Nucleus accumbens (tissue), 56 donors: ENCODE results near the gene QSOX1.
A peak's percentile ranks its signal among the peaks of the same experiment; 100 is the strongest.

Experiments used
- DNase-seq, 56 donors: peaks; one replicate each; lab custom pipeline; 2025; lab: John Stamatoyannopoulos, UW

QSOX1 gene

DNA sequence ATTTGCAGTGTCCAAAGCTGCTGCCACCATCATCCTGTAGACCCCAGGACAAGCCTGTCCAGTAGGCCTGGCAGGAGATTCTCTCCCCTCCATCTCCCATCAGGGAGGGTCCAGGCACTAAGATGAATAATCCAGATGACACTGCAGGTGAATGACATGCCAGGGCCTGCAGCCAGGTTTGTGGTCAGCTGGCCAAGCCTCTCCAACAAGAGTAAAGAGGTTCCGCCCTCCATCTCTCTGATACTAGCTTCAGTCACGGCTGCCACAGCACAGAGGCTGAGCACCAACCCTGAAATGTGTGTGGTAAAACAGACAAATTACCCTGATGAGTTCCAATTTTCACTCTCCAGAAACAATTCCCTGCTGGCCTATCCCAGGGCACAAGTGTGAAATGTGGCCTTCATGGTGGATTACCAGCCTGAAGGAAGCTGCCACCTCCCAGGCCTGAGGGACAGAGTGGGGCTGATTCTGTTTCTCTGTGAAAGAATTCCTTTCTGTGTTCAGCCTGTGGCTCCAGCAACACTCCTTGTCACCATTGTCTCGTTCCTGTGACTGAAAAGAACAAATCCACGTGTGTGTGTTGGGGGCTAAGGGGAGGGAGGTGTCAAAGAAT is 55.4 kb downstream of the QSOX1 start:
- no peak for DNase-seq

DNA sequence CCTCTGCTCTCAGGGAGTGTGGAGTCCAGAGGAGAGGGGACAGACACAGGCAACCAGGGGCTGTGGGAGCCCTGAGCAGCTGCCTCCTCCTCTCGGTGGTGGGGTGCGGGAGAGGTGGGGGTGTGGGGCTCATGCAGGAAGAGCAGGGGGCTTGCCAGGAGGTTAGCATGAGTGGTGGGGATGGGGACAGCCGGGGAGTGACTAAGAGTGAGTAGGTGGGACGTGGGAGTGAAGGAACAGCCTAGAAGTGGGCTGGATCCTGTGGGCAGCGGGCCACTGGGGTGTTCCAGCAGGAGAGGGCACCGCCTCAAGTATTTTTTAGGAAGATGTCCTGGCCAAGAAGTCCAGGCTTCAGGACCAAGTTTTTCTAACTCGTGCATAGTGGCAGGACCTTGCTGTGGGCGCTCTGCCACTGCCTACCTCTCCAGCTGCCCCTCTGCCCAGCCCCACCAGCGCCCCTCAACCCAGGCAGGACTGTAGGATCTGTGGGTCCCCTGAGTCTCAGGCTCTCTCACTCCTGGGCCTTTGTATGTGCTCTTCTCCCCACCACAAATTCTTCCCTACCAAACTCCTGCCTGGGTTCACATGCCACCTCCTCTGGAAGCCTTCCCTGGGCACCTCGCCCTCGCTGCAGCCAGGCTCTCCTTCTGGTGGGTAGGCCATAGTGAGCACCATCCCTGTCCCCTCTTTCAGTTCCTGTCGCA is 56.6 kb downstream of the QSOX1 start:
- no peak for DNase-seq

DNA sequence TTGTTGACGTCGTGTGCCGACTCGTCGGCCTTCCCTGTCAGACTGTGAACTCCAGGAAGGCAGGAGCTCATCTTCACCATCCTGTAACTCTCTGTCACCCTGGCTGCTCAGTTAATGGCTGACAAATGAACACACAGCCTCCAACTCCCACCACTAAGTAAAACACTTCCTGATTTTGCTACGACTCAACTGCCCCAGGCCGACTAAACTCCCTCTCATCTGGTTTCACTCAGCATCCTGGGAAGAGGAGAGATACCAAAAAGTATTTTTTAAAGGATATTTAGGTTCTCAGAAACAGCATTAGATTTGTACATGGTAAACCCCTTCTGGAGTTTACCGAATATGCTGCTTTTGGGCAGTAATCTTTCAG is 57.2 kb downstream of the QSOX1 start:
- DNase-seq, result no peak

DNA sequence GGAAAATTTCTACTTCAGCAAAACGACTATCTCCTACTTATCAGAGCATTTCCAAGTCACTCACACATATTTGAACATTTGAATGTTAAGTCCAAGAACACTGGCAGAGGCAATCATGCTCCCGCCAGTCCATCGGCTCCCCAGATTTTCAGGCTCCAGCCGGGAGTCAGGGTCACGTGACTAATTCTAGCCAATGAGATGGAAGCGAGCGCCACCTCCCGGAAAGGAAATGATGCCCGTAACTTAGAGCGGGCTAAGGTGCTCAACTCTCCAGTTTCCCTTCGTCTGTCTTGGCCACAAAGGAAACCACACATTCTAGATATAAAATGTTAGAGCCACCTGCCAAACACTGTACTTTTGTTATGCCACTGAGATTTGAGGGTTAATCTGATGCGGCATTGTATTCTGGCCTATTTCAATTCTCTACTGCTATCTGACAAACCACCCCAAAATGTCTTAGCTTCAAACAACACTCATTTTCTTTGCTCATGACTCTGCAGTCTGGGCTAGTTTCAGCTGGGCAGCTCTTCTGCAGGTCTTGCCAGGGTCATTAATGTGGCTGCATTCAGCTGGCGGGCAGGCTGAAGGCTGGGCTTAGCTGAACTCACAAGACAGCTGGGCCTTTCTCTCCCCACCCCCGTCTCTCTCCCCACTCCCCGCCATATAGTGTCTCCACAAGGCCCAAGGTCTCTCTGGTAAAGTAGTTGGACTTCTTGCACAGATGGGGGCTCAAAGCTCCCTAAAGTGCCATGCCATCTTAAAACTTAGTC is 58.9 kb downstream of the QSOX1 start:
- DNase-seq, result peak in 17 of 56 donors; percentile 4 to 44 (median 15)

DNA sequence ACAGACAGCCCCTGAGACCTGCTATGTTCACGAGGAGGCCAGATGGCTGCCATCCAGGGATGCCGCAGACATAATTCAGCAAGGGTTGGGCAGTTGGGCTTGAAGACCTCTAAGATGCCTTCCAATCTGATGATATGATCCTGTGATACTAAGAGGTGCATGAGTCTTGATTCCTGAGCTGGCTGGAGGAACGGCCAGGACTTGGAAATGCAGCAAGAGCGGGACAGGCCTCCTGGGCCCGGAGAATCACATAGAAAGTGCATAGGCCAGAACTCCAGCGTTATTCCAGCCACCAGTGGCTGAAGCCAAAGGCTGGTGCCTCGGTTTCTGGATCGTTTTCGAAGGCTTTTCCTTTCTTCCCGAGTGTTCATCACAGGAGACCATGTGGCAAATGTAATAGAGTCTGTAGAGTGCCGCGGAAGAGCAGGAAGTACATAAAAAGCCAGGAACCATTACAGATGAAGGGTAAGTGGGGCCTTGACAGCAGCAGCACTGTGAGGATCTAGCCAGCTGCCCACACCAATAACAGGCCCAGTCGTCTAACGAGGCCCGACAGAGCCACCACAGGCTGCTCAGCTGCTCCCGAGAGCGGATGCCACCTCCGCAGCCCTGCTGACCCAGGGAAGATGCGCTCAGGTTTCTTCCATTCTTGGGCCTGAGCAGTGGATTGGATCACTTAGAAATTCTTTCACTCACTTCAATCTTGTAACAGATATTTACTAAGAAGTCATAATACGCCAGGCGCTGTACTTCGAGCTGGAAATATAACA is 61.4 kb downstream of the QSOX1 start:
- no peak for DNase-seq

DNA sequence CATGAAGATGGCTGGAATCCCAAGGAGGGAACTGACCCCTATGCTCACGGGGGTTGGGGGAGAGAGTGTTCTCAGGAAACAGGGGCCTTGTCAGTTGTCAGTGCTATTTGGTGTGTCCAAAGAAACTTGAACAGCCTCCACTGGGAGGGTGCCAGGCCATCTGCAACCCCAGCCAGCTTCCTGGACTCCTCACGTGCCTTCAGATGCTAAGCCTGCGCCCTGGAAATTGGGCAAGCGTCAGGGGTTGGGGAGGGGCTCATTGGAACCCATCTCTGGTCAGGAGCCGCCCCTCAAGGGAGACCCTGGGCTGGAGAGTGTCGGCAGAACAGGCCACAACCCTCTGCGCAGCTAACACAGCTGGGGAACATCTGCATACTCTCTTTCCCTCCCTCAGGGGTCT is 62.3 kb downstream of the QSOX1 start:
- DNase-seq, result no peak

DNA sequence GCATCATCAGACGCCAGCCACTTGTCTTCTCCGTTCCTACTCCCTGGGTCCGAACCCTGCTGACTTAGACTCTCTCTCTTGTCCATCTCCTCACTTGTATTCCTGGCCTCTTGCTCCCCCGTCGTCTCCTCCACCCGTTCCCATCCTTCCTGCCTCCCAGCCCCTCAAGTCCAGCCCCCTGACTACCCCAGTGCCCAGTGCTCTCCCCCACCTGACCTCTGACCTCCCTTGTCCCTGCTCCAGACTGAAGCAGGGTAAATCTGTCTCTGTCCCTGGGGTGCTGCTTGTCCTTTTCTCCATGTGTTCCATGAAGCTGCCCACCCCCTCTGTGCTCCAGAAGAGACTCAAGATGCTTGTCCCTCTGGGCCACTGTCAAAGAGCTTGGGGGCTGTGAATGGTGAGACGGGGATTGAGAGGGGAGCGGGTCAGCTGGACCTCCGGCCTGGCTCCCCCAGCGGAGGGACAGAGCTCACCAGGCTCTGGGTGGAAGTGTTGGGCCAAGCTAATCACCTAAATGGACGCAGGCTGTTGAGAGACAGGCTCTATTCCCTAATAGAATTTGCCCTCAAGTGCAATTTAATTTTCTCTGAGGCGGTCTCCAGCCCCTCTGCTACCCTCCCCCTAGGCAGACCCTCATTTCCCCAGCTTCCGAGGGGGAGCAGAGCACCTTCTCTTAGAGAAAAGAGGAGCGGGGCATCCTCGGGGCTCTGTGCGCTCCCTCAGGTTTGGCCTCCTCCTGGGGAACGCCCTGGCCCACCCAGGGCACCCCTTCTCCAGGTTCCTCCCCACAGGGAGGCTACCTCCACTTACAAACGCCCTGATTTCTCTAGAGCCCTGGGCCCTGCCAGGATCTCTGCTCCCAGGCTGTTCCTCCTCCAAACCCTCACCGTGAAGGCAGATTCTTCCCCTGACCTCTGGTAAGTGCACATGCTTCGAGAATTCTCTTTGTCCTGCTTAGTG is 64.4 kb downstream of the QSOX1 start:
- no peak for DNase-seq

DNA sequence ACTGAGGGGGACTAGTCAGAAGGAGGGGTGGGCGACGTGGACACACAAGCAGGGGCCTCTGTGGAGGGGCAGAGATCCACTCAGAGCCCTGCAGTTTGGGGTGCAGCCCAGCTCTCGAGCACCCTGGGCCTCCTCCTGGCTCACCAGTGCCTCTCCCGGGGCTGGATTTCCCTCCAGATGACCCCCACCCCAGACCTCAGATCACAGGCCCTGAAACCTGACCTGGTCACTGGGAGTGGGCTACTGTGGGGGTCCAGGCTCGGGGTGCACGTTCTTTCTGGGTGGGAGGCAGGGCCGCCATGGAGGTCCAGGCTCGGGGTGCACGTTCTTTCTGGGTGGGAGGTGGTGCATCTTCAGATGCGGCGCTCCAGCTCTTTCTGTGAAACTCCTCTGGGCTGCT is 65.1 kb downstream of the QSOX1 start:
- no peak for DNase-seq

DNA sequence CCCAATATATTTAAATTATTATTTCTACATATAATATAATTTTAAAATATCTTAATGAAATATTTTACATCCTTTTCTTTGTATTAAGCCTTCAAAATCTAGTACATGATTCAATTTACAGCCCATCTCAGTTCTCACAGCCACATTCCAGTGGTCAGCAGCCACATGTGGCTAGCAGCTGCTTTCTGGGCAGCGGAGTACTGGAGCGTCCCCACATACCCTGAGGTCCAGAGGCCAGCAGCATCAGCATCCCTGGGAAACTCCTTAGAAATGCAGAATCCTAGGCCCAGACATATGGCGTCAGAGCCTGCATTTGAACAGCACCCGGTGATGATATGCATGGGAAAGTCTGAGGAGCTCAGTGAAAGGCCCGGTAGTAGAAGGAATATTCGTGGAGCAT is 66.8 kb downstream of the QSOX1 start:
- no peak for DNase-seq

DNA sequence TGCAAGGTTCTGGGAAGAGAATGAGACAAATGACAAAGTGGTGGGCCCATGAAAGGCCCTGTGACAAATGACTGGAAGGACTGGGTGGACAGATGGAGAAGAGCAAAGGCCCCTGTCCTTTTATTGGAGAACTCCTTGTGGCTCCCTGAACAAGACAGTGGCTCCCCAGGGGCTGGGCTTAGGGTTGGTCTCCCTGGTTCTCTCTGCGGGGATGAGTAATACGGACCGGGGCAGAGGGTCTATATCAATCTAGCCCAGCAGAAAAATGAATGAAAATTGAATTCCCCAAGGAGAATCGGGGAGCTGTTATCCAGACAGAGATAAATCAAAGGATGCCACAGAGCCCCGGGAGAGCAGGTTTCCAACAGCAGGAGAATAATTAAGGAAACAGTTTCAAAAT is 70.2 kb downstream of the QSOX1 start:
- DNase-seq, result no peak

DNA sequence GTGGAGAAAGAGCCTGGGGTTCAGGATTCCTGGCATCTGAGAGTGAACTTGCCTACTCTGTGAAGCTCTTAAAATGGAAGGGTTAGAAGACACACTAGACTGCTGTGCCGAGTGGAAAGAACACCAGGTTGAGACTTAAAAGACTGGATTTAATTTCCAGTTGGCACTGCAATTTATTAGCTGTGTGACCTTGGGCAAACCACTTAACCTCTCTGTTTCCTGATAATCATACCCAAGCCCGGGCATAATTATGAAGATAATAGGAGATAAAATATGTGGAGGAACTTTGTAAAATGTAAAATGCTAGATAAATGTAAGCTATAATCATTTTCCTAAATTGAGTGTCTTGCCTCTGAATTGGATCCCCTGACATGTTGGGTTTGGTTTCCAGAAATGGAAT is 70.7 kb downstream of the QSOX1 start:
- DNase-seq, result no peak

DNA sequence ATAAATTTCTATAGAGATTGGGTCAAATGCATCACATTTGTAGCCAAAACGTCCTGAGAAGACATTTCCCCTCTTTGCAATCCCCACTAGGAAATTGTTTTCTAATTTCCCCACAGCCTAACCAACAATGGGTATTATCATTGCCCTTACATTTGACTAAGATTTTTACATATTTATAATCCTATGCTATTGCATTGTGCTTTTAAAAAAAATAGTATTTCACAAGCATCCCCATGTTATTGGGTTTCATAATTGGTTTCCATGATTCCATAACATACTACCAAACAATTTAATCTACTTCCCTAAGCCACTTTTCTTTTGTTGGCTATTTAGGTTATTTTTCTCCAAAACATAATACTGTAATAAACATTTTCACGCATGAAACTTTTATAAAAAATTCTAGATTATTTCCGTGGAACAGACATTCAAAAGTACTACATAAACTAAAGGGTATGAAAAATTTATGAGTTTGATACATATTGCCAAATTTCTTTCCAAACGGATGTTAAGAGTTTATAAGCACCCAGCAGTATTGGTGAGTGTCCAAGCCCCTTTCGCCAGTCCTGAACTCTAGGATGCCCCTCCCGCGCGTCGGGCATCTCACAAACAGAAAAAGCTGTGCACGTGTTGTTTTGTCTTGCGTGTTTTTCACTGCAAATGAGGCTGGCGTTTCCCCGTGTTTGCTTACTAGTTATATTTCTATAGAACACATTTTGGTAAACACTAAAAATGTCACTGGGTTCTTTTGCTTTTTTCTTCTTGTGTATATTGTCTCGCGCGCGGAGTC is 73.4 kb downstream of the QSOX1 start:
- no peak for DNase-seq

DNA sequence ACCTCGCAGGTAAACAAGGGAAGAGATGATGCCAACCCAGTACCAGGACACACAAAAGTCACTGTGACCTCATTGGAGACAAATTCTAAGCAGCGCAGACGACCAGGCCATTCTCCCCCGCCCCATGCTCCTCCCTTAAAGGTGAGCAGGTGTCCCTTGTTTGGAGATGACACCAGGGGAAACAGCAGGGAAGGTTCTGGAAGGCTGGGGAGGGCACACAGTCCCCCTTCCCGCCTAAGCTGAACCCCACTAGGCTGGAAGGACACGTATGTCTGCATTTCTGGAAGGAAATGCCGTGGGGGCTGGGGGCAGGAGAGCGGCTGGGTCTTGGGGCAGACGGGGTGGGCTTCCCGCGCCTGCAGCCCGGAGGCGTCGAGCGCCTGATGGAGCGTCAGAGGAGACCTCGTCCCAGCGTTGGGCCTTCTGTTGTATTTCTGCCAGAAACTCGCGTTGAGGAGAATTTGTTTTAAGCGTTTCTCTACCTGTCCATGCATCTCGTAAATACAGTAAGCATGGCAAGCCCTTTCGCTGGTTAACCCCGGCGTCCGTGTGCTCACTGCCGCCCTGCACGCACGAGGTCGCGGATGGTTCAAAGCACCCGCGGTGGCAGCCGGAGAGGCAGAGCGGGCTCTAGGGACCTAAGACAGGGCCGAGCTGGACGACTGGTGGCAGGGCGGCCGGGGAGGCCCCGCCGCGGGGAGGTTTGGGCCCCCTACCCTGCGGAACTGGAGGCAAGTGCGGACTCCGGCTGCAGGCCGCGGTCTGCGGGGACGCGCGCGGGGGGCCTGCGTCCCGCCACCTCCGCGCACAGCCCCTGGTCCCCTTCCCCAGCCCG is 74.2 kb downstream of the QSOX1 start:
- no peak for DNase-seq

DNA sequence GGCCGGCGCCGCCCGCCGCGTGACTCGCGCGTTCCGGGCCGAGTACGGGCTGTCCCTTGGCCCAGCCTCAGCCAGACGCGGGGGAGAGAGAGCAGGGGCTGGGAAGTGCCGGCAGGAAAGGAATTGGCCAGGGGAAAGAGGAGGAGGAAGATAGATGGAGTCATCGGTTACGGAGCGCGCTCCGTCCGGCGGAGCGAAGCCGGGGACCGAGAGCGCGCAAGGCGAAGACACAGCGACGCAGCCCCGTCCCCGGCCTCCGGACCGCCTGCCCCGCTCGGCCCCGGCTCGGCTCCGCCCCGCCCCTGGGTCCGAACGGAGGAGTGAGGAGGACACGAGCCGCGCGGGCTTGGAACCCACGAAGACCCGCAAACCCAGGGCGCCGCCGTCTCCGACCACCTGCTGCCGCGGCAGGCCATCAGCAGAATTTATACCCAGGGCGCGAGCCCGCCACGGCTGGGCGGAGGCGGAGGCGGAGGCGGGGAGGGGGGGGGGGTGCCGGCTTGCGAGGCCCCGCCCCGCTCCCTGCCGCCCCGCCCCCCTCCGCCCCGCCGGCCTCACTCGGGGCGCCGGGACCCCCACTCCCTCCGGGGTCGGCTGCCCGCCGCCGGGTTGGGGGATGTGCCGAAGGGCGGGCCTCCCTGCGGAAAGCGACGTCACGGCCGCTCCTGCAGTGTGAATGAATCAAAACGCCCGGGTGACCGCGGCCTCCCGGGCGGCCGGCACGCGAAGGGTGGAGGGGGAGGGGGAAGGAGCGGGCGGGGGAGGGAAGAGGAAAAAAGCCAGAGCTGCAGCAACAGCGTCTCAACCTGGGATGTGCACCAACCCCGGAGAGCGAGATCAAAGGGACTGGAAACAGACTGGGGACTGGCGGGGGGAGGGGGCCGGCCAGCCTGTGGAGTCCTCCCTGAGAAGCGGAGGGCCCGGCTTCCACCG is 75.1 kb downstream of the QSOX1 start, which contains the start of gene LHX4:
Gene LHX4, plus strand, starts transcription at position 782 of the 933 bp plus-strand sequence. CDS start 266 bp downstream, outside the sequence.
- peak in 2 of 56 donors; percentile 14 to 27 for DNase-seq

DNA sequence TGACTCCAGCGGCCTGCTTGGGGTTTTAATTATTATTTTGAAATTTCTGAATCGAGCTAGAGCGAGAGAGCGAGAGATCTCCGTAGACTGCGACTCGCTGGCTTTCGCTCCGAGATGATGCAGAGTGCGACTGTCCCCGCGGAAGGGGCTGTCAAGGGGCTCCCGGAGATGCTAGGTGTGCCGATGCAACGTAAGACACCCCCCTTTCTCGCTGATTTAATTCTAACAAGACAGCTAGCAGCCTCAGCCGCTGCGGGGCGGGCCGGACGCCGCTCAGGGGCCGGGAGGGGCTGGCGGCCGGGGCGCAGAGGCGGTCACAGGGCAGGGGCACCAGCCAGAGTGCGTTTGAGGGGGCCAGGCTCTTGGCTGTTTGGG is 75.7 kb downstream of the QSOX1 start:
- DNase-seq, result no peak

DNA sequence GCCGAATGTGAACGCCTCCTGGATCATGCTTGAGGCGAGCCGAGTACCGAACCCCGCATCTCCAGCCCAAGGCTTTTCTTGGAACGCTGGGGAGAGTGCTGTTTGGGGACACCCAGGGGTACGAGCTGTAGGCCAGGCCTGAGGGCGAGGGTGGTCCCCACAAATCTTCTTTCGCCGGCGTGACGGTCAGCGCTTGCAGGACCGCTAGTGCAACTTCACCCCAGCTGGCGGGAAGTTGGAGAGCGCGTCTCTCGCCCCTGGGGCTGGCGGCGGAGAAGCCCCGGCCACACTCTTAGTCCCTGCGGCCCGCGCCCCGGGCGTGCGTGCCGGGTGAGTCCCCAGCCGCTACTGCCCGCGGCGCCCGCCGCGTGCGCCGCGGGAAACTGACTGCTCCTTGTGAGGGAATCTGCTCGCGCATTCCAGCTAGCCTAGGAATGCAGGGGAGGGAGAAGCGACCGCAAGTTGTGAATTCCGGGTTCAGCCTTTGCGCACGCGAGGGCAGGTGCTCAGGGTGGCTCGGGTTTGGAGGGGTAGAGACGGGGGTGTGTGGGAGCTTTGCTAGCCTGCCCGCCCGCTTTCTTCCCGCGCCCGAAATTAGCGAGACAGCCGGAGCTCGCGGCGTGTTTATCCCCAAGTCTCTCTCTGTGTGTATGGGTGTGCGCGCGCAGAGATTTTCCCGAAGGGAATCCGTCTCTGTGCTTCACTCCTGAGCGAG is 76.3 kb downstream of the QSOX1 start:
- peak in 2 of 56 donors; percentile 7 to 25 for DNase-seq
